GM19395 (cell line): ENCODE measurements around the gene AHRR.

Experiments
- ATAC-seq: cut with Tn5 transposase; IDR thresholded peaks from one replicate; pipeline ENCODE4 v1.9.1; 2021; ENCODE audit warnings: mild to moderate bottlenecking, moderate library complexity; ENCODE audit not compliant: unreplicated experiment

Gene AHRR

GRCh38 chr5:438481-438981 is 117.0 kb downstream of the AHRR start:
- ATAC-seq = no peak

GRCh38 chr5:439181-439580 is 117.7 kb downstream of the AHRR start:
- no peak for ATAC-seq

- no peak for ATAC-seq
Measured at GRCh38 chr5:439636-440035, 118.1 kb downstream of the AHRR start.

- ATAC-seq = no peak
Measured at GRCh38 chr5:440401-441201, 119.1 kb downstream of the AHRR start.

GRCh38 chr5:441996-442334 is 120.5 kb downstream of the AHRR start:
- no peak for ATAC-seq

- peak; percentile 78 for ATAC-seq
Measured at GRCh38 chr5:442335-443238, 121.1 kb downstream of the AHRR start, which contains the start of gene EXOC3. Gene EXOC3, plus strand, starts transcription at chr5:443176. Its CDS starts 3,030 bp downstream, at chr5:446206.

GRCh38 chr5:443239-444151 is 122.0 kb downstream of the AHRR start:
- ATAC-seq = peak; percentile 31

GRCh38 chr5:444226-444625 is 122.7 kb downstream of the AHRR start:
- no peak for ATAC-seq

- no peak for ATAC-seq
Measured at GRCh38 chr5:445591-445990, 124.1 kb downstream of the AHRR start.

GRCh38 chr5:446066-446882 is 124.8 kb downstream of the AHRR start:
- no peak for ATAC-seq

- ATAC-seq = no peak
Measured at GRCh38 chr5:446883-447263, 125.4 kb downstream of the AHRR start.

GRCh38 chr5:447501-447900 is 126.0 kb downstream of the AHRR start:
- ATAC-seq = no peak

GRCh38 chr5:448061-448765 is 126.7 kb downstream of the AHRR start:
- ATAC-seq = no peak

GRCh38 chr5:448766-449090 is 127.2 kb downstream of the AHRR start:
- no peak for ATAC-seq

GRCh38 chr5:449151-449550 is 127.6 kb downstream of the AHRR start:
- ATAC-seq = no peak

- no peak for ATAC-seq
Measured at GRCh38 chr5:451587-452458, 130.3 kb downstream of the AHRR start.

- no peak for ATAC-seq
Measured at GRCh38 chr5:452978-453710, 131.6 kb downstream of the AHRR start.
